Measurements from ENCODE around the gene KRTAP20-1. TPM values are rescaled to one million over a fixed set of nuclear protein-coding genes. Genes with fewer than 3 reads are reported as not detected.

KRTAP20-1 gene
- total RNA-seq (not detected), polyA plus RNA-seq (not detected)

- ATAC-seq (no peak), DNase-seq (no peak), FAIRE-seq (no peak)
- Histone ChIP-seq H3K4me3 (no peak within 1 kb of the TSS), H3K9me3 (no peaks in the 10 kb centered on the region), H3K36me3 (no peaks in the 10 kb centered on the region), H3K27me3 (no peaks in the 10 kb centered on the region), H3K27ac (no peak within 1 kb of the TSS), H3K4me1 (no peaks in the 10 kb centered on the region)
- WGBS, 2 donors = 88 to 92% methylated on average over 2 of the region's 2 CpGs
- intact Hi-C loops (cut with DNase I) = no loop called here
- no peak for TF ChIP-seq CTCF (IDR thresholded peaks at IDR 0.05)
These were observed at the start of gene KRTAP20-1 for GRCh38 chr21:30616125-30616524. Gene KRTAP20-1 (plus strand): TSS chr21:30616425. CDS start chr21:30616455, 30 bp downstream.

GRCh38 chr21:30567617-30568016, 48.6 kb upstream of the KRTAP20-1 start:
- no peaks in the 10 kb centered on the region for H3K4me1 ChIP-seq
- FAIRE-seq (no peak), DNase-seq (no peak), ATAC-seq (no peak)
- no peaks in the 10 kb centered on the region for H3K36me3 ChIP-seq
- no peaks in the 10 kb centered on the region for H3K9me3 ChIP-seq
- H3K27me3 ChIP-seq = no peaks in the 10 kb centered on the region
- TF ChIP-seq CTCF (IDR thresholded peaks at IDR 0.05) = no peak
- no peak overlapping the region for H3K4me3 ChIP-seq
- intact Hi-C loops (cut with DNase I) = no loop called here
- H3K27ac ChIP-seq = no peak overlapping the region

- no peak for DNase-seq
- H3K36me3 ChIP-seq = no peaks in the 10 kb centered on the region
- no peak overlapping the region for H3K27ac ChIP-seq
- H3K9me3 ChIP-seq = no peaks in the 10 kb centered on the region
- TF ChIP-seq CTCF (IDR thresholded peaks at IDR 0.05) = no peak
- intact Hi-C loops (cut with DNase I) = no loop called here
- H3K4me3 ChIP-seq = no peak overlapping the region
- ATAC-seq = no peak
- H3K27me3 ChIP-seq = no peaks in the 10 kb centered on the region
- no peaks in the 10 kb centered on the region for H3K4me1 ChIP-seq
- FAIRE-seq = no peak
These were observed 38.5 kb upstream of the KRTAP20-1 start for GRCh38 chr21:30577766-30578165.

- Histone ChIP-seq H3K27ac (no peak overlapping the region), H3K27me3 (no peaks in the 10 kb centered on the region), H3K36me3 (no peaks in the 10 kb centered on the region), H3K9me3 (no peaks in the 10 kb centered on the region), H3K4me3 (no peak overlapping the region), H3K4me1 (no peaks in the 10 kb centered on the region)
- no peak for TF ChIP-seq CTCF (IDR thresholded peaks at IDR 0.05)
- intact Hi-C loops (cut with DNase I) = no loop called here
- no peak for ATAC-seq
- 55% methylated on average over 1 of the region's 1 CpG for WGBS, 2 donors
- FAIRE-seq = no peak
- no peak for DNase-seq
These were observed 36.9 kb upstream of the KRTAP20-1 start for GRCh38 chr21:30579346-30579745.

GRCh38 chr21:30580132-30580531, 36.1 kb upstream of the KRTAP20-1 start:
- H3K4me3 ChIP-seq = no peak overlapping the region
- no peaks in the 10 kb centered on the region for H3K36me3 ChIP-seq
- ATAC-seq (no peak), FAIRE-seq (no peak), DNase-seq (no peak)
- TF ChIP-seq CTCF (IDR thresholded peaks at IDR 0.05) = no peak
- H3K4me1 ChIP-seq = no peaks in the 10 kb centered on the region
- intact Hi-C loops (cut with DNase I) = no loop called here
- WGBS, 2 donors = 47 to 57% methylated on average over 3 of the region's 3 CpGs
- no peak overlapping the region for H3K27ac ChIP-seq
- no peaks in the 10 kb centered on the region for H3K27me3 ChIP-seq
- no peaks in the 10 kb centered on the region for H3K9me3 ChIP-seq
